HepG2 (cell line): Measurements from ENCODE around the gene CDC23. TPM values are rescaled to one million over a fixed set of nuclear protein-coding genes. Genes with fewer than 3 reads are reported as not detected.
A peak's percentile ranks its signal among the peaks of the same experiment; 100 is the strongest.

Experiments used
- ATF1 ChIP-seq: IDR thresholded peaks from 2 replicates; pipeline ENCODE4 v1.6.1; 2016; ENCODE audit warnings: mild to moderate bottlenecking, control low read depth
- CCAR2 ChIP-seq: fragments of 200-400 bp; formaldehyde crosslinking; optimal IDR thresholded peaks from 2 replicates; pipeline ENCODE3; 2018; ENCODE audit warnings: low read depth, mild to moderate bottlenecking, low read length, moderate library complexity
- DNMT3B ChIP-seq: conservative IDR thresholded peaks from 2 replicates; pipeline ENCODE4 v1.6.1; 2016; ENCODE audit warnings: missing biosample characterization, control low read depth
- HMGXB4 ChIP-seq, 2 experiments: sonication (generic) in 1 of 2; formaldehyde crosslinking in 1 of 2; IDR thresholded peaks; 2 replicates each; pipeline versions ENCODE4 v1.4.0 to v1.6.1; 2018 to 2020; ENCODE audit warnings: missing genetic modification reagents in 2 of 2, borderline replicate concordance in 1 of 2, low read depth in 1 of 2, mild to moderate bottlenecking in 1 of 2, missing biosample characterization in 1 of 2
- HNF1A ChIP-seq, 2 experiments: sonication (generic) in 1 of 2; formaldehyde crosslinking in 1 of 2; IDR thresholded peaks; 2 replicates each; pipeline versions ENCODE4 v1.4.0 to v1.6.1; 2016 to 2020; ENCODE audit warnings: borderline replicate concordance in 1 of 2, low read depth in 1 of 2, mild to moderate bottlenecking in 1 of 2, missing genetic modification reagents in 1 of 2
- HNRNPLL ChIP-seq: fragments of 200-400 bp; formaldehyde crosslinking; IDR thresholded peaks from 2 replicates; pipeline ENCODE4 v1.6.1; 2017; ENCODE audit warnings: mild to moderate bottlenecking, low read depth, low read length; ENCODE audit not compliant: poor library complexity, severe bottlenecking
- MBD4 ChIP-seq: IDR thresholded peaks from 2 replicates; pipeline ENCODE4 v1.6.1; 2012; ENCODE audit warnings: low read length, inconsistent platforms, borderline replicate concordance
- MEIS2 ChIP-seq: sonication (generic); formaldehyde crosslinking; IDR thresholded peaks from 2 replicates; pipeline ENCODE4 v1.9.0; 2021; ENCODE audit warnings: mild to moderate bottlenecking, missing genetic modification reagents
- NR1H2 ChIP-seq: sonication (generic); formaldehyde crosslinking; IDR thresholded peaks from 2 replicates; pipeline ENCODE4 v1.8.1; 2022; ENCODE audit warnings: low read depth, missing genetic modification reagents, borderline replicate concordance
- SKI ChIP-seq: fragments of 450-650 bp; IDR thresholded peaks from one replicate; pipeline ENCODE4 v1.6.1; 2018; ENCODE audit warnings: mild to moderate bottlenecking; ENCODE audit not compliant: partially characterized antibody
- TBX3 ChIP-seq: fragments of 450-650 bp; IDR thresholded peaks from 2 replicates; pipeline ENCODE4 v1.6.1; 2017; ENCODE audit warnings: antibody characterized with exemption, mild to moderate bottlenecking, inconsistent platforms, borderline replicate concordance
- ZBTB49 ChIP-seq: sonication (generic); formaldehyde crosslinking; IDR thresholded peaks from 2 replicates; pipeline ENCODE4 v1.4.0; 2020; ENCODE audit warnings: missing genetic modification reagents, borderline replicate concordance
- ZBTB8A ChIP-seq: sonication (generic); formaldehyde crosslinking; IDR thresholded peaks from 2 replicates; pipeline ENCODE4 v1.4.0; 2020; ENCODE audit warnings: mild to moderate bottlenecking, low read depth, missing genetic modification reagents, borderline replicate concordance
- ZNF256 ChIP-seq: sonication (generic); formaldehyde crosslinking; conservative IDR thresholded peaks from 2 replicates; pipeline ENCODE4 v1.4.0; 2020; ENCODE audit warnings: missing genetic modification reagents
- ZNF263 ChIP-seq: sonication (generic); formaldehyde crosslinking; IDR thresholded peaks from 2 replicates; pipeline ENCODE4 v1.4.0; 2020; ENCODE audit warnings: missing genetic modification reagents
- ZNF335 ChIP-seq: sonication (generic); formaldehyde crosslinking; IDR thresholded peaks from 2 replicates; pipeline ENCODE4 v1.4.0; 2020; ENCODE audit warnings: missing genetic modification reagents
- ZNF446 ChIP-seq: sonication (generic); formaldehyde crosslinking; IDR thresholded peaks from 2 replicates; pipeline ENCODE4 v1.5.0; 2020; ENCODE audit warnings: mild to moderate bottlenecking, missing genetic modification reagents
- ZNF564 ChIP-seq: sonication (generic); formaldehyde crosslinking; IDR thresholded peaks from 2 replicates; pipeline ENCODE4 v1.8.1; 2023; ENCODE audit warnings: mild to moderate bottlenecking, missing genetic modification reagents
- polyA plus RNA-seq, 8 experiments: library from polyadenylated mRNA; depleted of rRNA in 3 of 8; stranded (reverse) in 7 of 8; unstranded in 1 of 8; fragments of >200 nt; fragmentation: Illumina TruSeq in 4 of 8; extraction: Trizol in 4 of 8; gene quantifications; 2 replicates each; pipeline versions ENCODE4 v1.2.1 to v1.2.3, GENCODE V29; 2011 to 2016; ENCODE audit warnings: low read depth in 4 of 8, missing spikeins in 1 of 8, mixed read lengths in 1 of 8; ENCODE audit not compliant: insufficient read depth in 1 of 8
- total RNA-seq, 5 experiments: library from RNA; depleted of rRNA; stranded (reverse); fragments of >200 nt; fragmentation: Illumina TruSeq; extraction: Trizol; gene quantifications; 2 replicates each; pipeline ENCODE4 v1.2.3, GENCODE V29; 2016; ENCODE audit warnings: low read depth in 1 of 5

CDC23 gene
- total and polyA plus RNA-seq, 2 of the 13 experiments (the other 11 are each of a cell fraction or from before 2014, with no cell fraction given) = 38.3 to 47.7 TPM

- no peak for TF ChIP-seq ZBTB49
- peak; percentile 23 to 27; a peak in 1 of 4 replicates for TF ChIP-seq HMGXB4 (CRISPR knock-in tag; IDR thresholded peaks at IDR 0.05; ENCODE audit: borderline replicate concordance in 1 of 2, low read depth in 1 of 2)
- no peak; the same call in none of the 2 replicates for TF ChIP-seq ZNF335 (CRISPR knock-in tag)
- TF ChIP-seq ATF1 = peak; percentile 98
- no peak for TF ChIP-seq NR1H2 (CRISPR knock-in tag)
- TF ChIP-seq ZNF263 = no peak
- TF ChIP-seq ZBTB8A (CRISPR knock-in tag) = no peak
- TF ChIP-seq MEIS2 (CRISPR knock-in tag) = no peak
- no peak for TF ChIP-seq MBD4
- no peak for TF ChIP-seq TBX3
- no peak for TF ChIP-seq ZNF564
- no peak for TF ChIP-seq HNRNPLL
- no peak for TF ChIP-seq SKI
- no peak for TF ChIP-seq CCAR2
- TF ChIP-seq DNMT3B (CRISPR knock-in tag) = peak; percentile 56; the same call in 1 of the 2 replicates
- TF ChIP-seq ZNF256 (CRISPR knock-in tag) = peak; percentile 79; the same call in 1 of the 2 replicates
- TF ChIP-seq ZNF446 (CRISPR knock-in tag) = no peak
- TF ChIP-seq HNF1A (IDR thresholded peaks at IDR 0.05; ENCODE audit: low read depth) = no peak
- TF ChIP-seq HNF1A (CRISPR knock-in tag; IDR thresholded peaks at IDR 0.05; ENCODE audit: borderline replicate concordance) = 0 out of 2 replicates have a peak, but pooled peaks have one; percentile 21
Observed at GRCh38 chr5:138213161-138214029, at the start of gene CDC23 (continued).
